ENCODE data around the gene FRMD1. TPM values are rescaled to one million over a fixed set of nuclear protein-coding genes. Genes with fewer than 3 reads are reported as not detected.
"Not testable (repeated sequence)": the region's sequence is repeated elsewhere in the genome, so short reads cannot be mapped to it uniquely, and the experiment has no call there.

FRMD1 gene
- total RNA-seq, 2 experiments from 2014 or later: not detected

DNA sequence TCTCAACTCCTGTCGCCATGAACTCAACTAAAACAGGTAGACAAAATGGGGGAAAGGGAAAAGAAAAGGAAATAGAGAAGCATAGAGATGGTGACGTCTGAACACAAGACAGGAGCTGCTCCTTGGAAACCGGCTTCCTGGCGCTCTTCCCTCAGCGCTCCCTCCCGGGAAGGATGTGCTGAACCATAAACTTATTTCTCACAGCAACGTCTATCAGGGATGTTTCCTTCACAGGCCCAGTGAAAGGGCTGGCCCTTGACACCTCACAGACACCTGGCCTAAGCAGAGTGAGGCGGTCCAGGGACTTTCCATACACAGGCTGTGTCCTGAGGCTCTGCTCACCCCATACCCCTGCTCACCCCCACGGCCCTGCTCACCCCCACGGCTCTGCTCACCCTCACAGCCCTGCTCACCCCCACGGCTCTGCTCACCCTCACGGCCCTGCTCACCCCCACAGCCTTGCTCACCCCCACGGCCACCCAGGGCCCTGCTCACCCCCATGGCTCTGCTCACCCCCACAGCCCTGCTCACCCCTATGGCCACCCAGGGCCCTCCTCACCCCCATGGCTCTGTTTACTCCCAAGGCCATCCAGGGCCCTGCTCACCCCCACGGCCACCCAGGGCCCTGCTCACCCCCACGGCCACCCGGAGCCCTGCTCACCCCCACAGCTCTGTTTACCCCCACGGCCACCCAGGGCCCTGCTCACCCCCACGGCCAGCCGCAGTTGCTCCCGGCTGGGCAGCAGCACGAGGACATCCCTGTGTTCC lies 653 bp downstream of the FRMD1 start:
- H3K4me1 Mint-ChIP-seq (ENCODE audit: low read depth): no peaks in the 10 kb centered on the region
- no peak overlapping the region for H3K4me3 Mint-ChIP-seq
- no peaks in the 10 kb centered on the region for H3K9me3 Mint-ChIP-seq
- H3K27ac Mint-ChIP-seq: no peak overlapping the region
- CTCF ChIA-PET: no interaction called here
- no peaks in the 10 kb centered on the region for H3K36me3 Mint-ChIP-seq (ENCODE audit: low read depth)
- H3K27me3 Mint-ChIP-seq (ENCODE audit: low read depth): no peaks in the 10 kb centered on the region
- DNase-seq: no peak
- intact Hi-C loops (cut with micrococcal nuclease): no loop called here

DNA sequence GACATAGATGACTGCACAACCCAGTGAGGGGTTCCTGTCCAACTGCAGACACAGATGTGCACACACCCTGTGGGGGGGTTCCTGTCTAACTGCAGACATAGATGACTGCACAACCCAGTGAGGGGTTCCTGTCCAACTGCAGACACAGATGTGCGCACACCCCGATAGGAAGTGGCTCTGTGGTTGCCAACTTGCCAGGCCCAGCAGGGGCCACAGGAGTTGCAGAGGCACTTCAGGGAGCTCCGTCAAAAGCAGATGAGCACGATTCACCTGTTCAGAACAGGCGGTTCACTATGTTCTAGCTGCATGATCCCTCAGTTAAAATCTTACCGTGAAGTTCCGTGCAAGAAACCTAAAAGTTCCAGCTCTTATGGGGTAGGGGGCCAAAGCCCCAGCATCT lies 1.6 kb downstream of the FRMD1 start:
- H3K27ac Mint-ChIP-seq; CTCF ChIA-PET; H3K9me3 Mint-ChIP-seq; H3K27me3 Mint-ChIP-seq (ENCODE audit: low read depth); H3K36me3 Mint-ChIP-seq (ENCODE audit: low read depth); intact Hi-C loops (cut with micrococcal nuclease); H3K4me3 Mint-ChIP-seq; DNase-seq; H3K4me1 Mint-ChIP-seq (ENCODE audit: low read depth): not testable (repeated sequence)

DNA sequence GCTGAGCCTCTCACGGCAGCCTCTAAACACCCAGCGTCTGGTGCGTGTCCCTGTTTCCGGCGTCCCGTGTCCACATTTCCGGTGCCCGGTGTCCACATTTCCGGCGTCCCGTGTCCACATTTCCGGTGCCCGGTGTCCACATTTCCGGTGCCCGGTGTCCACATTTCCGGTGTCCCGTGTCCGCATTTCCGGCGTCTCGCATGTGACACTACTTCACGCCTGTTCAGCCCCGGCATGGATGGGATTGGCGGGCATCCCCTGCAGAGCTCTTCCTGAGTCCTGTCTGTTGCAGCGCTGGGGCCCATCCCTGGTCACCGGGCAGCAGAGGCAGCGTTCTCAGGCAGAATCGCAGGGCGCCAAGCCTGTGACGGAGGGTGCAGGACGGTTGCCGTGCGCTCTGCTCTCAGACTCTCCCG lies 3.2 kb downstream of the FRMD1 start:
- H3K4me3 Mint-ChIP-seq: no peak overlapping the region
- H3K27me3 Mint-ChIP-seq (ENCODE audit: low read depth): peaks cover 3% of the 10 kb centered on the region
- no peaks in the 10 kb centered on the region for H3K36me3 Mint-ChIP-seq (ENCODE audit: low read depth)
- no peaks in the 10 kb centered on the region for H3K4me1 Mint-ChIP-seq (ENCODE audit: low read depth)
- CTCF ChIA-PET: no interaction called here
- no peaks in the 10 kb centered on the region for H3K9me3 Mint-ChIP-seq
- no peak for DNase-seq
- intact Hi-C loops (cut with micrococcal nuclease): no loop called here
- H3K27ac Mint-ChIP-seq: no peak overlapping the region

DNA sequence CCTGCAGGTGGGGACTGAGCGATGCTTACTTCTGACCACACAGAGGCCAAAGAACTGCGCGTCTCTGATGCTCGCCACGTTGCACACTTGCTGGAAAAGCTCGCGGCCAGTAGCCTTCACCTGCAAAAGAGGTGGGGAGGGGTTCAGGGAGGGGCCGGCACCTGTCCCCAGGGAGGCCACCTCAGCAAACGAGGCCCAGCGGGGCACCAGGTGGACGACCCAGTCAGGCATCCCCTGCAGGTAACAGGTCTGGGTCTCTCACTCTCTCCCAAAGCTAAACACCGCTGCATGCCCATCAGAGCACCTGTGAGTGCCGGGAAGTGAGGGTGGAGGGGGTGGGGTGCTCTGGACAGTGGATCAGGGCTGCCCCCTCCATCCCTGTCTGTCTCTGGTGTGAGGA lies 3.8 kb downstream of the FRMD1 start:
- H3K27ac Mint-ChIP-seq: no peak overlapping the region
- H3K27me3 Mint-ChIP-seq (ENCODE audit: low read depth): peaks cover 3% of the 10 kb centered on the region
- H3K4me1 Mint-ChIP-seq (ENCODE audit: low read depth): no peaks in the 10 kb centered on the region
- no peaks in the 10 kb centered on the region for H3K36me3 Mint-ChIP-seq (ENCODE audit: low read depth)
- DNase-seq: no peak
- H3K9me3 Mint-ChIP-seq: no peaks in the 10 kb centered on the region
- intact Hi-C loops (cut with micrococcal nuclease): no loop called here
- no peak overlapping the region for H3K4me3 Mint-ChIP-seq
- CTCF ChIA-PET: no interaction called here

DNA sequence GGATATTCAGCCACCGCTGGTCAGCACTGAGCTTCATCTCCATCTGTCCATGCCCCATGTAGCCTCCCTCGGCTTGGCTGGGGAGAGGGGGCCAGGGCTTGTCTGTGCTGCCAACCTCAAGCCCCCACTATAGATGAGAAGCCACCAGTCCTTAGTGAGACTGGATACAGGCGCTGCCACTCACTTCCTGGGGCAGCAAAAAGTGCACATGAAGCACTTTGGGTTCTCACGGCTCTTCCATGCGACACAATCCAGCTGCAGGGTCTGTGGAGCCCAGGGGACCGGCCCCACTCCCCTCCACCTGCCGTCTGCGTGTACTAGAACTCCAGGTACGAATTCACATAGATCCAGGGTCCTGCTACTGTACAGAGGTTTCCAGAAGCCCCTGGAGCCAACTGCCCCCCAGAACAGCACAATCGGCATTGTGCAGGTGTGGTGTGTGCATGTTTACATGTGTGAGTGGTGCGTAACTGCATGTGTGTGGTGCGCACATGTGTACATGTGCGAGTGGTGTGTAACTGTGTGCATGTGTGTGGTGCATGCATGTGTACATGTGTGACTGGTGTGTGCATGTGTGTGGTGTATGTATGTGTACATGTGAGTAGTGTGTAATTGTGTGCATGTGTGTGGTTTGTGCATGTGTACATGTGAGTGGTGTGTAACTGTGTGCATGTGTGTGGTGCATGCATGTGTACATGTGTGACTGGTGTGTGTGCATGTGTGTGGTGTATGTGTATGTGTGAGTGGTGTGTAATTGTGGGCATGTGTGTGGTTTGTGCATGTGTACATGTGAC lies 4.9 kb downstream of the FRMD1 start:
- CTCF ChIA-PET: no interaction called here
- intact Hi-C loops (cut with micrococcal nuclease): no loop called here
- H3K9me3 Mint-ChIP-seq: no peaks in the 10 kb centered on the region
- H3K4me1 Mint-ChIP-seq (ENCODE audit: low read depth): no peaks in the 10 kb centered on the region
- H3K36me3 Mint-ChIP-seq (ENCODE audit: low read depth): no peaks in the 10 kb centered on the region
- H3K27me3 Mint-ChIP-seq (ENCODE audit: low read depth): peaks cover 3% of the 10 kb centered on the region
- no peak overlapping the region for H3K4me3 Mint-ChIP-seq
- DNase-seq: no peak
- H3K27ac Mint-ChIP-seq: no peak overlapping the region

DNA sequence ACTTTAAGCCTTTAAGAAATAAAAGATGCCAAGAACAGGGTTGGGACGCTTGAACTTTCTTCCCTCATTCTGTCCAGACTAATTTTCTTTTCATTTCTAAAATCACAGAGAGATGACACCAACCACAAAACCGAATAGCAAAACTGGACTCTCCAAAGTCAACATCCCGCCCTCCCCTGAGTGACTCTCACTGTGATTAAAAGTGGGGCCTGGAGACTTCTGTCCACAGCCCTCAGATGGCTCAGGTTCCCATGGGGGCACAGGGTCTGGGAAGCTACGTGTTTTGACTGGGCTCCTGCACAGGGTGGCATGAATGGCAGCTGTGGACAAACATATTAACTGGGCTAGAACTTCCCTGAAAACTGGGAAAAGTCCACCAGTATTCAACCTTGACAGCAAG lies 6.3 kb downstream of the FRMD1 start:
- DNase-seq: no peak
- peaks cover 3% of the 10 kb centered on the region for H3K27me3 Mint-ChIP-seq (ENCODE audit: low read depth)
- H3K36me3 Mint-ChIP-seq (ENCODE audit: low read depth): no peaks in the 10 kb centered on the region
- CTCF ChIA-PET: no interaction called here
- H3K4me3 Mint-ChIP-seq: no peak overlapping the region
- no peaks in the 10 kb centered on the region for H3K9me3 Mint-ChIP-seq
- H3K27ac Mint-ChIP-seq: no peak overlapping the region
- intact Hi-C loops (cut with micrococcal nuclease): no loop called here
- H3K4me1 Mint-ChIP-seq (ENCODE audit: low read depth): no peaks in the 10 kb centered on the region

DNA sequence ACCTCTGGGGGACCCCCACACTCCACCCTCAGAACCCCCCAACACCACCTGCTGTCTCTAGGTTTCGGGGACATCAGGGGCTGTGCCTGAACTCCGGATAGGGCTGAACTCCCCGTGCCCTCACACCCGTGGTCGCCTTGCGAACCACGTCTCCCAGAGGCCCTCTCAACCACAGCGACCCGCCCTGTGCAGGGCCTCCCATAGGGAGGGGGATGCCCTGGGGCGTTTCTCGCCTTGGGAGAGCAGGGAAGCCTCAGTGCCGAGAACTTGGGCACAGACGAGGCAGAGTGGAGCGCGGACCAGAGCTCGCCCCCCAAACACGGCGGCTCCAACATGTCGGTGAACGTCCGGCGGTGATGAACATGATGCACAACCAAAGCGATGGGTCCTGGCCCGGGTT lies 6.8 kb downstream of the FRMD1 start:
- CTCF ChIA-PET: no interaction called here
- Mint-ChIP-seq H3K27me3 (ENCODE audit: low read depth) (peaks cover 3% of the 10 kb centered on the region), H3K9me3 (no peaks in the 10 kb centered on the region), H3K4me1 (ENCODE audit: low read depth) (no peaks in the 10 kb centered on the region), H3K4me3 (no peak overlapping the region), H3K27ac (no peak overlapping the region), H3K36me3 (ENCODE audit: low read depth) (no peaks in the 10 kb centered on the region)
- no peak for DNase-seq
- intact Hi-C loops (cut with micrococcal nuclease): no loop called here

DNA sequence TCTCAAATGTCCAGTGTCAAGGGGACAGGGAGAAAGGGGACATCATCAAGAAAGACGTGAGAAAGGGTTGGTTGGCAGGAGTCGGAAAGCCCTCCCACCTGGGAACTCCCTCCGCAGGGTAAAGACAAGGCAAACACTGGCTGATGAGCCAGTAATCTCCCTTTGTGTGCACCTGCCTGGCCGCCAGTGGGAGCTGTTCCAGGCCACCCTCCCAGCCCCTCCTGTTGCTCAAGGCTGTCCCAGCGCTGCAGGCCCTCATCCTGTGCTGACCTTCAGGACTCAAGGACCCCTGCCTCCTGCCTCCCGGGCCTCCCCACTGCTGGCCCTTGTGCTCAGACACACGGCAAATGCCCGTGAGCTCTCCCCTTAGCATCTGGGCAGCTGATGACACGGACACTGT lies 7.4 kb downstream of the FRMD1 start:
- DNase-seq: no peak
- intact Hi-C loops (cut with micrococcal nuclease): no loop called here
- no peaks in the 10 kb centered on the region for H3K36me3 Mint-ChIP-seq (ENCODE audit: low read depth)

DNA sequence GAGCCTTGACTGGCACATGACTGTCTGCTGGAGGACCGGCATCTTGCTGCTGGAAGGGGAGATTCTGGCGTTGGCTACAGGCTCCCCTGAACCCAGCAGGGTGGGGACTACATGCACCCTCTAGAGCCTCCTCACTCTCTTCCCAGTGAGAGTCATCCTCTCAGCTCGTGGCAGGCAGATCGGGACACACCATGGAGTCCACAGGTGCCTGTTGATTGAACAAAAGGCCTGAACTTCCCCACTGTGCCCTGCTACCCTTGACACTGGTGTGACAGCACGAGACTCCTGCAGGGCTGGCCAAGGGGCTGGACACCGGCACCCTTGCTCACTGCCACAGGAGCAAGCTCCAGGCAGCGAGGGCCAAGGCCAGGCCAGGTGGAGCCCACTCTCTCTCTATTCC lies 8.2 kb downstream of the FRMD1 start:
- no peaks in the 10 kb centered on the region for H3K9me3 Mint-ChIP-seq
- H3K4me3 Mint-ChIP-seq: no peak overlapping the region
- no peaks in the 10 kb centered on the region for H3K4me1 Mint-ChIP-seq (ENCODE audit: low read depth)
- DNase-seq: no peak
- no peak overlapping the region for H3K27ac Mint-ChIP-seq
- CTCF ChIA-PET: no interaction called here
- H3K27me3 Mint-ChIP-seq (ENCODE audit: low read depth): peaks cover 3% of the 10 kb centered on the region
- intact Hi-C loops (cut with micrococcal nuclease): no loop called here
- no peaks in the 10 kb centered on the region for H3K36me3 Mint-ChIP-seq (ENCODE audit: low read depth)

More for the DNA sequence above, 7.4 kb downstream of the FRMD1 start:
- Mint-ChIP-seq H3K4me1 (ENCODE audit: low read depth) (no peaks in the 10 kb centered on the region), H3K27ac (no peak overlapping the region), H3K27me3 (ENCODE audit: low read depth) (peaks cover 3% of the 10 kb centered on the region), H3K9me3 (no peaks in the 10 kb centered on the region), H3K4me3 (no peak overlapping the region)
- CTCF ChIA-PET: no interaction called here

DNA sequence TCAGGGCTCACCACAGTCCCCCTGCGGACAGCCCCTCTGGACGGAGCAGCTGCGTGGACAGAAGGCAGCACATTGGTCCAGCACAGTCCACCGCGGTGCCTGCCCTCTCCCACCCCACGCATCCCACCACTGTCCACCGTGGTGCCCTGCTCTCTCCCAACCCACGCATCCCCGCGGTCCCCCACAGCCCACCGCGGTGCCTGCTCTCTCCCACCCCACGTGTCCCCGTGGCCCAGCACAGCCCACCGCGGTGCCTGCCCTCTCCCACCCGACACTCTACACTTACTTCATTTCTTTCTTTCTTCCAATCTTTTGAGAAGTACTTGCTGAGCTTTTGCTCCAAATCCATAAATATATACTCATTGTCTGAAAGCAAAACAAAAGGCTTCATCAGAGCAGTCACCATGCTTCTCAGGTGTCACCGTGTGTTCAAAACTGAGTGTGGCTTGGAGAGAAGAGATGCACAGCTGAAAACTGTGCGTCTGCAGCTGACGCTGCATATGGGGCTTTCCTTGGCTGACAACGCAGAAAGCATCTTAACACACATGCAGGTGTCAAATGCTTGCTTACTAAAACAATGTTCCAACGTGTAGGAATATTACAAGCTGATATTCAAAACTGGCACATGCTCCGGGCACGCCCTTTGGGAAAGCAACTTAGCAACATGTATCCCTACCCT lies 11.8 kb downstream of the FRMD1 start:
- H3K9me3 Mint-ChIP-seq: no peaks in the 10 kb centered on the region
- intact Hi-C loops (cut with micrococcal nuclease): no loop called here
- H3K27ac Mint-ChIP-seq: no peak overlapping the region

DNA sequence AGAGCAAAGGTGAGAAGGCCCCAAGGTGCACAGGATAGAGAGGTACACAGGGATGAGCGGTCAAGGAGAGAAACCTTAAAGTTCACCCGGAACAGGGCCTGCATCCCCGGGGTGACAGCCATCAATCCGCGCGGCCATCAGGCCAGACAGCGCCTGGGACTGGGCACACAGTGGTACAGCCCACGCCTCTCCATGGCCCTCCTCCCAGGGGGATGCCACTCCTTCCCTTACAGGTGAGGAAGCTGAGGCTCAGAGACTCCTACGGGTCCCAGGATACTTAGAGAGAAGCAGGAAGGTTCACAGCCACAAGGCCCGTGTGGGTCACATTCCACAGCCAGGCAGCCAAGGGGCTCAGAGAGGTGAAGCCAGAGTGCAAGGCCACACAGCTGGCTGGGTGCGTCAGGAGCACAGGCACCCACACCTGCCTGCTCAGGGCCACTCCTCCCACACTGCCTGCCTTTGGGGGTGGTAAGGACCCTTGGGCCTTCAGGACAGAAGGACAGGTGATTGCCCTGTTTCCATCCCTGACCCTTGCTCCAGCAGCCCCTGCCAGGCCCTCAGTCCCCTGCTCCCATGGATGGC lies 14.7 kb downstream of the FRMD1 start:
- DNase-seq: no peak
- Mint-ChIP-seq H3K36me3 (ENCODE audit: low read depth) (no peaks in the 10 kb centered on the region), H3K4me3 (no peak overlapping the region), H3K4me1 (ENCODE audit: low read depth) (no peaks in the 10 kb centered on the region), H3K9me3 (no peaks in the 10 kb centered on the region), H3K27me3 (ENCODE audit: low read depth) (no peaks in the 10 kb centered on the region), H3K27ac (no peak overlapping the region)
- CTCF ChIA-PET: no interaction called here
- intact Hi-C loops (cut with micrococcal nuclease): no loop called here

More for the DNA sequence above, 11.8 kb downstream of the FRMD1 start:
- Mint-ChIP-seq H3K4me3 (no peak overlapping the region), H3K27me3 (ENCODE audit: low read depth) (peaks cover 3% of the 10 kb centered on the region), H3K36me3 (ENCODE audit: low read depth) (no peaks in the 10 kb centered on the region), H3K4me1 (ENCODE audit: low read depth) (no peaks in the 10 kb centered on the region)
- CTCF ChIA-PET: no interaction called here
- DNase-seq: no peak

DNA sequence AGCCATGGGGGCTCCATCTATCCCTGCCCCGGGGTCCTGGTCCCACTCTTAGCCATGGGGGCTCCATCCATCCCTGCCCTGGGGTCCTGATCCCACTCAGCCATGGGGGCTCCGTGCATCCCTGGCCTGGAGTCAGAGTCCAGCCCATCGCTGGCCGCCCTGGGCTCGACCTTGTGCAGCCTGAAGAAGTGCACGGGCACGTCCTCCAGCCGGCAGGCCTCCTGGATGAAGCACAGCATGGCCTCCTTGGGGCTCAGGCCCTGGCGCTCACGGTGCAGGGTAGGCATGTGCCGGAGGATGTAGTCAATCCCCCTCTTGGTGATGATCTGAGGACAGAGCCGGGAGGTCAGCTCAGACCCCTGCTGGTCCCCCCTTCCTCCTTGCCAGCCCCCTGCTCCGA lies 15.6 kb downstream of the FRMD1 start:
- intact Hi-C loops (cut with micrococcal nuclease): no loop called here
- H3K27ac Mint-ChIP-seq: no peak overlapping the region
- no peaks in the 10 kb centered on the region for H3K36me3 Mint-ChIP-seq (ENCODE audit: low read depth)

More for the DNA sequence above, 15.6 kb downstream of the FRMD1 start:
- CTCF ChIA-PET: no interaction called here
- DNase-seq: no peak
- no peaks in the 10 kb centered on the region for H3K4me1 Mint-ChIP-seq (ENCODE audit: low read depth)
- no peaks in the 10 kb centered on the region for H3K9me3 Mint-ChIP-seq
- no peak overlapping the region for H3K4me3 Mint-ChIP-seq
- H3K27me3 Mint-ChIP-seq (ENCODE audit: low read depth): no peaks in the 10 kb centered on the region
